Osteoblast (primary cell): ENCODE results near the gene RBM3. TPM values are rescaled to one million over a fixed set of nuclear protein-coding genes. Genes with fewer than 3 reads are reported as not detected.

Experiments used
- DNase-seq: peaks from one replicate; pipeline ENCODE4 v3.0.0; 2011; ENCODE audit warnings: low spot score, mixed read lengths; ENCODE audit not compliant: insufficient read length; ENCODE audit errors: missing footprints
- H2AFZ ChIP-seq: 2 replicates; pipeline ENCODE4 v1.6.0; 2011; ENCODE audit warnings: mild to moderate bottlenecking, low read length
- H3K27ac ChIP-seq: 2 replicates; pipeline ENCODE4 v1.5.1; 2011; ENCODE audit warnings: mild to moderate bottlenecking, low read depth, low read length, moderate library complexity
- H3K27me3 ChIP-seq: 2 replicates; pipeline ENCODE4 v1.6.0; 2012; ENCODE audit warnings: mild to moderate bottlenecking, control low read depth, inconsistent platforms, low read length, moderate library complexity; ENCODE audit not compliant: insufficient read depth
- H3K36me3 ChIP-seq: 2 replicates; pipeline ENCODE4 v1.5.1; 2011; ENCODE audit warnings: mild to moderate bottlenecking, low read length, control low read depth, moderate library complexity; ENCODE audit not compliant: insufficient read depth
- H3K4me1 ChIP-seq: 2 replicates; pipeline ENCODE4 v1.5.1; 2011; ENCODE audit warnings: mild to moderate bottlenecking, low read length, control low read depth, moderate library complexity; ENCODE audit not compliant: insufficient read depth
- H3K4me2 ChIP-seq: 2 replicates; pipeline ENCODE4 v1.6.0; 2011; ENCODE audit warnings: mild to moderate bottlenecking, low read length; ENCODE audit not compliant: insufficient read depth
- H3K4me3 ChIP-seq: fragments of 200-600 bp; sonication (generic); 3 replicates; pipeline ENCODE4 v1.5.1; 2012; ENCODE audit warnings: mild to moderate bottlenecking, low read length, inconsistent platforms; ENCODE audit not compliant: insufficient read depth
- H3K79me2 ChIP-seq: 2 replicates; pipeline ENCODE4 v1.6.0; 2012; ENCODE audit warnings: mild to moderate bottlenecking, low read length, control low read depth, inconsistent platforms; ENCODE audit not compliant: insufficient read depth
- H3K9me3 ChIP-seq: 2 replicates; pipeline ENCODE4 v1.5.1; 2011; ENCODE audit warnings: low read depth, low read length, control low read depth
- H4K20me1 ChIP-seq: 2 replicates; pipeline ENCODE4 v1.6.0; 2012; ENCODE audit warnings: mild to moderate bottlenecking, low read length, control low read depth; ENCODE audit not compliant: insufficient read depth
- CTCF ChIP-seq: IDR thresholded peaks from 2 replicates; pipeline ENCODE4 v1.5.1; 2011; ENCODE audit warnings: mild to moderate bottlenecking, low read depth, low read length, moderate library complexity; ENCODE audit errors: extremely low read depth
- total RNA-seq: library from RNA; depleted of rRNA; stranded (reverse); fragments of >200 nt; gene quantifications from 2 replicates; pipeline ENCODE4 v1.2.3, GENCODE V29; 2012

Gene RBM3
- total RNA-seq, 1 donor = 441 TPM

DNA sequence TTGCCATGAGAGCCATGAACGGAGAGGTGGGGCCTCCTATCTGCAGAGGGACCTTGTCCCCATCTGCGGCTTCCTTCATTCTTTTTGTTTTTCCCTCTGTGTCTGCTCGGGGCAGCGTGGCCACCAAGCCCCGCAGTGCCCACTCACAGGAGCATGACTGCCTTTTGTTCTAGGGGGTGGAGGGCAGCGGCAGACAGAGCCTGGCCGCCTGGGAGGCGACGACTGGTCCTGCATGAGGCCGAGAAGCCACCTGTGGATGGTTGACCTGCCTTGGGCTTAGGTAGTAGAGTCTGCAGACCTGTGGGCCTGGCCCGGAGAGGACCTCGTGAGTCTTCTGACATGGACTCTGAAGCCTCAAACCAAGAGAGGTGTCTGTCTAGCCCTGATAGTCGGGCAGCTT, 1.4 kb downstream of the RBM3 start:
- Histone ChIP-seq H4K20me1 (peaks cover 11% of the 10 kb centered on the region), H3K4me1 (peaks cover 14% of the 10 kb centered on the region), H3K79me2 (peaks cover 17% of the 10 kb centered on the region), H3K4me2 (peak overlapping the region; percentile 98), H3K27me3 (no peaks in the 10 kb centered on the region), H3K9me3 (no peaks in the 10 kb centered on the region), H3K27ac (peak overlapping the region; percentile 94), H2AFZ (no peak overlapping the region), H3K4me3 (peak overlapping the region; percentile 74), H3K36me3 (peaks cover 36% of the 10 kb centered on the region)
- TF ChIP-seq CTCF = no peak
- no peak for DNase-seq

DNA sequence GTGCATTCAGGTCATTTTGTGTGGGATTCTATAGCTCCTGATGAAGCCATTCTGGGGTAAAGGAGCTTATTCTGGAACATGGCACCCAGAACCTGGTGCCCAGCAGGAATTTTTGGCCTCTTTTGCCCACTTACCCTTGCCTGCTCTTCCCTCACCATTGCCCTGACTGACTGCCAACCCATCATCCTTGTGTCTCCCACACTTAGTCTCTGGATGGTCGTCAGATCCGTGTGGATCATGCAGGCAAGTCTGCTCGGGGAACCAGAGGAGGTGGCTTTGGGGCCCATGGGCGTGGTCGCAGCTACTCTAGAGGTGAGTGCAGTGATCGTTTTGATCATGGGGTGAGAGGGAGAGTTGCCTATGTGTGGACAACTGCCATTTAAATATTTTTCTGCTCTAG, 1.8 kb downstream of the RBM3 start:
- peak overlapping the region; percentile 10 for H3K27ac ChIP-seq

GRCh38 chrX:48578661-48579128, 4.4 kb downstream of the RBM3 start:
- Histone ChIP-seq H4K20me1 (peaks cover 11% of the 10 kb centered on the region), H3K79me2 (peaks cover 17% of the 10 kb centered on the region), H3K36me3 (peaks cover 36% of the 10 kb centered on the region), H2AFZ (no peak overlapping the region), H3K9me3 (no peaks in the 10 kb centered on the region), H3K4me3 (no peak overlapping the region), H3K27me3 (no peaks in the 10 kb centered on the region), H3K27ac (no peak overlapping the region), H3K4me2 (no peak overlapping the region), H3K4me1 (peaks cover 12% of the 10 kb centered on the region)
- TF ChIP-seq CTCF = no peak
- no peak for DNase-seq

More for the DNA sequence above, 1.8 kb downstream of the RBM3 start:
- no peaks in the 10 kb centered on the region for H3K9me3 ChIP-seq
- H3K36me3 ChIP-seq = peaks cover 36% of the 10 kb centered on the region
- peaks cover 14% of the 10 kb centered on the region for H3K4me1 ChIP-seq
- H3K4me2 ChIP-seq = peak overlapping the region; percentile 98
- H3K27me3 ChIP-seq = no peaks in the 10 kb centered on the region
- H2AFZ ChIP-seq = no peak overlapping the region
- DNase-seq = peak; percentile 48
- H3K4me3 ChIP-seq = peak overlapping the region; percentile 74
- peaks cover 11% of the 10 kb centered on the region for H4K20me1 ChIP-seq
- H3K79me2 ChIP-seq = peaks cover 17% of the 10 kb centered on the region
- no peak for TF ChIP-seq CTCF

- no peak for TF ChIP-seq CTCF
- peaks cover 17% of the 10 kb centered on the region for H3K79me2 ChIP-seq
Measured at GRCh38 chrX:48579259-48579658, 5.0 kb downstream of the RBM3 start.

More at GRCh38 chrX:48579259-48579658, 5.0 kb downstream of the RBM3 start:
- no peak overlapping the region for H3K4me3 ChIP-seq
- peaks cover 11% of the 10 kb centered on the region for H4K20me1 ChIP-seq
- DNase-seq = no peak
- no peak overlapping the region for H3K4me2 ChIP-seq
- no peak overlapping the region for H2AFZ ChIP-seq
- H3K27ac ChIP-seq = no peak overlapping the region
- no peaks in the 10 kb centered on the region for H3K9me3 ChIP-seq
- H3K27me3 ChIP-seq = no peaks in the 10 kb centered on the region
- H3K36me3 ChIP-seq = peaks cover 36% of the 10 kb centered on the region
- peaks cover 10% of the 10 kb centered on the region for H3K4me1 ChIP-seq
